ENCODE data around the gene NR2F1. TPM values are rescaled to one million over a fixed set of nuclear protein-coding genes. Genes with fewer than 3 reads are reported as not detected.

NR2F1 gene
- total and polyA plus RNA-seq, 2 donors (not counting 3 experiments of a cell fraction or from before 2014, with no cell fraction given), result 21.5 to 38.7 TPM

DNA sequence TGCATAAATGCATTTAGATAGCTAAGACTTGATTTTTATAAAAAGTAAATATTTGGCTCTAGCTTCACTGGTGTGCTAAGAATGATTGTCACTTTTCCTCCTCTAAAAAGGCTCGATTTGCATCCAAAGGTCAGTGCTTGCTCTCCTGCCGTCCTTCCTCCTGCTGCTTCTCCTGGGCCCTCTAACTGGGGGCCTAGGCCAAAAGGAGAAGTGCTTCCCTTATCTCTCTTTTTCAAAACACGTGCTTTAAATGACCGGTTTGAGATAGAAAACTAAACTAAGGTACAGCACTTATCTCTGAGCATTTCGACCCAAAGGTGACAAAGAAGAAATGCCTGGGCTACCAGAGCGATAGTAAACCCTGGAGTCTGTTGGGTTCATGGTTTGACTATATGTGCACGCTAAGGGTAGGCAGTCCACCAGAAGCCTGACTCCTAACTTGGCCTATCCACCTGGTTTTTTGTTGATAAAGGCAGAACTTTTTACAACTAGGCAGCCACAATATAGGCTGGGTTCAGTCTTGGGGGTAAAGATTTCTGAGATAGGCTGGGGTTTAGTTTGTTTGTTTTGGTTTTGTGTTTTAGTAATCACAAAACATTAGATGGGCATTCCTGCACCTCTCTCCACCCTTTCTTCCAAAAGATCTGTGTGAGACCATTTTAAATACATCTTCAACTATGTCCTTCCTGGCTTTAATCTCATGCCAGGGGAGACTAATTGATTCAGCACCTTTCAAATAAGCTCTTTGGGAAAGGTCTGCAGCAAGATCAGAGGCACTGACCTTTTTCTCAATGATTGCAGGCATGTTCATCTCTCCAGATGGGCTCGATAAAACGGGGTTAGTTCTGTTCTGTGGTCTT, 5.8 kb upstream of the NR2F1 start:
- H3K36me3 ChIP-seq (ENCODE audit: control insufficient read depth in 2 of 2, extremely low read depth in 1 of 2, insufficient read depth in 2 of 2, low read length in 2 of 2), result no peaks in the 10 kb centered on the region
- H3K79me2 ChIP-seq (ENCODE audit: control insufficient read depth, insufficient read depth, low read length), result peaks cover 26% of the 10 kb centered on the region
- no peaks in the 10 kb centered on the region for H3K27me3 ChIP-seq (ENCODE audit: control insufficient read depth in 2 of 2, insufficient read depth in 2 of 2, low read length in 2 of 2)
- no peak overlapping the region for H3K9ac ChIP-seq (replicated peaks; ENCODE audit: extremely low read depth, insufficient read depth, low read length)
- H3K4me3 ChIP-seq (replicated peaks in 1 of 3; ENCODE audit: insufficient read depth in 1 of 3, low read depth in 1 of 3, low read length in 3 of 3), result no peak overlapping the region
- peaks cover 16% of the 10 kb centered on the region for H3K4me1 ChIP-seq (ENCODE audit: control insufficient read depth, extremely low read depth, insufficient read depth, low read length)
- BruUV-seq (replicated peaks), result no TSS peak
- H3K4me2 ChIP-seq (ENCODE audit: insufficient read depth, low read length), result no peak overlapping the region
- DNase-seq (ENCODE audit: low read depth, low spot score) (no peak), FAIRE-seq (no peak)
- H3K9me1 ChIP-seq (replicated peaks; ENCODE audit: control insufficient read depth, extremely low read depth, insufficient read depth, low read length), result no peaks in the 10 kb centered on the region
- TF ChIP-seq MYC (IDR thresholded peaks at IDR 0.05; ENCODE audit: low read depth, low read length) (no peak), GATA2 (IDR thresholded peaks at IDR 0.05; ENCODE audit: insufficient read depth, insufficient read length, low read depth, low read length) (no peak), FOS (IDR thresholded peaks at IDR 0.05; ENCODE audit: borderline replicate concordance, insufficient read depth, low read length) (no peak), POLR2AphosphoS5 (IDR thresholded peaks at IDR 0.05; ENCODE audit: insufficient read depth, low read depth, low read length) (no peak), EZH2 (IDR thresholded peaks at IDR 0.05; ENCODE audit: borderline replicate concordance, low read depth, low read length, severe bottlenecking) (no peak), JUN (IDR thresholded peaks at IDR 0.05; ENCODE audit: borderline replicate concordance, insufficient read depth, insufficient read length, low read depth) (no peak), POLR2A (IDR thresholded peaks at IDR 0.05; ENCODE audit: low read depth, low read length) (no peak)
- TF ChIP-seq, protein P1, sequence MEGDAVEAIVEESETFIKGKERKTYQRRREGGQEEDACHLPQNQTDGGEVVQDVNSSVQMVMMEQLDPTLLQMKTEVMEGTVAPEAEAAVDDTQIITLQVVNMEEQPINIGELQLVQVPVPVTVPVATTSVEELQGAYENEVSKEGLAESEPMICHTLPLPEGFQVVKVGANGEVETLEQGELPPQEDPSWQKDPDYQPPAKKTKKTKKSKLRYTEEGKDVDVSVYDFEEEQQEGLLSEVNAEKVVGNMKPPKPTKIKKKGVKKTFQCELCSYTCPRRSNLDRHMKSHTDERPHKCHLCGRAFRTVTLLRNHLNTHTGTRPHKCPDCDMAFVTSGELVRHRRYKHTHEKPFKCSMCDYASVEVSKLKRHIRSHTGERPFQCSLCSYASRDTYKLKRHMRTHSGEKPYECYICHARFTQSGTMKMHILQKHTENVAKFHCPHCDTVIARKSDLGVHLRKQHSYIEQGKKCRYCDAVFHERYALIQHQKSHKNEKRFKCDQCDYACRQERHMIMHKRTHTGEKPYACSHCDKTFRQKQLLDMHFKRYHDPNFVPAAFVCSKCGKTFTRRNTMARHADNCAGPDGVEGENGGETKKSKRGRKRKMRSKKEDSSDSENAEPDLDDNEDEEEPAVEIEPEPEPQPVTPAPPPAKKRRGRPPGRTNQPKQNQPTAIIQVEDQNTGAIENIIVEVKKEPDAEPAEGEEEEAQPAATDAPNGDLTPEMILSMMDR (IDR thresholded peaks at IDR 0.05; ENCODE audit: extremely low read depth in 1 of 2, insufficient read depth in 1 of 2, low read depth in 1 of 2, low read length in 2 of 2), result no peak
- TF ChIP-seq, protein P2, sequence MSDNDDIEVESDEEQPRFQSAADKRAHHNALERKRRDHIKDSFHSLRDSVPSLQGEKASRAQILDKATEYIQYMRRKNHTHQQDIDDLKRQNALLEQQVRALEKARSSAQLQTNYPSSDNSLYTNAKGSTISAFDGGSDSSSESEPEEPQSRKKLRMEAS (IDR thresholded peaks at IDR 0.05; ENCODE audit: insufficient read depth, insufficient read length), result no peak
- intact Hi-C loops (cut with micrococcal nuclease) (no loop called here), dilution Hi-C loops (cut with MboI; ENCODE audit: extremely low pct_ligation_motif_present, low sequenced_read_pairs) (no loop called here)
- ChIA-PET CTCF (interaction anchor here (1.0 to 4.2 kb wide), 3 partner anchors 212 to 485 kb away, joined by 3 to 28 read pairs (median 24); no protein-coding TSS in a partner anchor), POLR2A (no interaction called here)
- H3K27ac ChIP-seq (ENCODE audit: insufficient read depth, low read depth, low read length), result no peak overlapping the region
- H4K20me1 ChIP-seq (replicated peaks; ENCODE audit: control insufficient read depth, extremely low read depth, insufficient read depth, low read length), result no peaks in the 10 kb centered on the region
- no peaks in the 10 kb centered on the region for H3K9me3 ChIP-seq (replicated peaks; ENCODE audit: control insufficient read depth, insufficient read depth, low read length)
- no peak overlapping the region for H2AFZ ChIP-seq (ENCODE audit: low read depth, low read length)
